SJCRH30 (cell line): ENCODE data around the gene IL1RN. TPM values are rescaled to one million over a fixed set of nuclear protein-coding genes. Genes with fewer than 3 reads are reported as not detected.
"Not testable (repeated sequence)": the region's sequence is repeated elsewhere in the genome, so short reads cannot be mapped to it uniquely, and the experiment has no call there.

ENCODE experiments used
- DNase-seq, 2 experiments: peaks; one replicate each; pipeline ENCODE4 v3.0.0-alpha.2; 2015 to 2020
- H3K27ac ChIP-seq: fragments of 250-450 bp; sonication (Bioruptor Pico); 2 replicates; pipeline ENCODE4 v1.5.1; 2020; ENCODE audit warnings: mild to moderate bottlenecking, moderate library complexity
- H3K27me3 ChIP-seq: fragments of 250-450 bp; sonication (Bioruptor Pico); 2 replicates; pipeline ENCODE4 v1.5.1; 2020; ENCODE audit warnings: mild to moderate bottlenecking, moderate library complexity
- H3K36me3 ChIP-seq: fragments of 250-450 bp; sonication (Bioruptor Pico); 2 replicates; pipeline ENCODE4 v1.5.1; 2020; ENCODE audit warnings: mild to moderate bottlenecking, moderate library complexity
- H3K4me1 ChIP-seq: fragments of 250-450 bp; sonication (Bioruptor Pico); 2 replicates; pipeline ENCODE4 v1.5.1; 2020; ENCODE audit warnings: mild to moderate bottlenecking, moderate library complexity
- H3K4me3 ChIP-seq: fragments of 250-450 bp; sonication (Bioruptor Pico); 2 replicates; pipeline ENCODE4 v1.5.1; 2020; ENCODE audit warnings: mild to moderate bottlenecking, moderate library complexity
- H3K9me3 ChIP-seq: fragments of 250-450 bp; sonication (Bioruptor Pico); replicated peaks from 2 replicates; pipeline ENCODE4 v1.5.1; 2020; ENCODE audit warnings: mild to moderate bottlenecking, moderate library complexity
- total RNA-seq: library from RNA; depleted of rRNA; stranded (reverse); fragments of >200 nt; shearing (Covaris generic); gene quantifications from 2 replicates; pipeline ENCODE4 v1.2.3, GENCODE V29; 2014

The IL1RN gene
- total RNA-seq, 1 experiment from 2014 or later, result not detected

- H3K4me1 ChIP-seq, result no peaks in the 10 kb centered on the region
- DNase-seq, result no peak
- H3K9me3 ChIP-seq, result no peaks in the 10 kb centered on the region
- H3K36me3 ChIP-seq, result no peaks in the 10 kb centered on the region
- no peaks in the 10 kb centered on the region for H3K27me3 ChIP-seq
- no peak overlapping the region for H3K4me3 ChIP-seq
- H3K27ac ChIP-seq, result no peak overlapping the region
Observed at GRCh38 chr2:113093613-113093977, 33.8 kb upstream of the IL1RN start.

GRCh38 chr2:113096306-113096705 lies 31.1 kb upstream of the IL1RN start:
- not testable (repeated sequence) for H3K4me3 ChIP-seq, H3K36me3 ChIP-seq, H3K27me3 ChIP-seq, H3K27ac ChIP-seq, H3K9me3 ChIP-seq, DNase-seq, H3K4me1 ChIP-seq

GRCh38 chr2:113096842-113097618 lies 30.4 kb upstream of the IL1RN start:
- H3K36me3 ChIP-seq, H3K9me3 ChIP-seq, H3K27me3 ChIP-seq, DNase-seq, H3K27ac ChIP-seq, H3K4me1 ChIP-seq, H3K4me3 ChIP-seq: not testable (repeated sequence)

GRCh38 chr2:113098041-113098440 lies 29.4 kb upstream of the IL1RN start:
- Histone ChIP-seq H3K4me1 (no peaks in the 10 kb centered on the region), H3K27me3 (no peaks in the 10 kb centered on the region), H3K36me3 (no peaks in the 10 kb centered on the region)

GRCh38 chr2:113098532-113098931 lies 28.9 kb upstream of the IL1RN start:
- no peaks in the 10 kb centered on the region for H3K27me3 ChIP-seq
- no peaks in the 10 kb centered on the region for H3K9me3 ChIP-seq
- H3K4me3 ChIP-seq, result no peak overlapping the region
- no peaks in the 10 kb centered on the region for H3K4me1 ChIP-seq
- no peaks in the 10 kb centered on the region for H3K36me3 ChIP-seq
- no peak for DNase-seq
- H3K27ac ChIP-seq, result no peak overlapping the region

More at GRCh38 chr2:113098041-113098440, 29.4 kb upstream of the IL1RN start:
- no peak for DNase-seq
- H3K27ac ChIP-seq, result no peak overlapping the region
- H3K9me3 ChIP-seq, result no peaks in the 10 kb centered on the region
- H3K4me3 ChIP-seq, result no peak overlapping the region

- Histone ChIP-seq H3K27me3 (no peaks in the 10 kb centered on the region), H3K4me1 (no peaks in the 10 kb centered on the region), H3K27ac (no peak overlapping the region), H3K36me3 (no peaks in the 10 kb centered on the region), H3K9me3 (no peaks in the 10 kb centered on the region), H3K4me3 (no peak overlapping the region)
- DNase-seq, result no peak
Observed at GRCh38 chr2:113102133-113102532, 25.3 kb upstream of the IL1RN start.

GRCh38 chr2:113103277-113103676 lies 24.1 kb upstream of the IL1RN start:
- no peak for DNase-seq
- Histone ChIP-seq H3K4me1 (no peaks in the 10 kb centered on the region), H3K27me3 (no peaks in the 10 kb centered on the region), H3K36me3 (no peaks in the 10 kb centered on the region), H3K27ac (no peak overlapping the region), H3K9me3 (no peaks in the 10 kb centered on the region), H3K4me3 (no peak overlapping the region)

- H3K27ac ChIP-seq, result no peak overlapping the region
- DNase-seq, result no peak
- H3K4me1 ChIP-seq, result no peaks in the 10 kb centered on the region
- no peaks in the 10 kb centered on the region for H3K27me3 ChIP-seq
- no peaks in the 10 kb centered on the region for H3K36me3 ChIP-seq
- no peak overlapping the region for H3K4me3 ChIP-seq
- H3K9me3 ChIP-seq, result no peaks in the 10 kb centered on the region
Observed at GRCh38 chr2:113104054-113104611, 23.3 kb upstream of the IL1RN start.

- no peak for DNase-seq
- H3K4me3 ChIP-seq, result no peak overlapping the region
Observed at GRCh38 chr2:113105047-113105785, 22.2 kb upstream of the IL1RN start.

GRCh38 chr2:113111121-113111520 lies 16.3 kb upstream of the IL1RN start:
- Histone ChIP-seq H3K27ac (no peak overlapping the region), H3K4me3 (no peak overlapping the region), H3K4me1 (no peaks in the 10 kb centered on the region), H3K36me3 (no peaks in the 10 kb centered on the region), H3K27me3 (no peaks in the 10 kb centered on the region), H3K9me3 (no peaks in the 10 kb centered on the region)
- no peak for DNase-seq

More at GRCh38 chr2:113105047-113105785, 22.2 kb upstream of the IL1RN start:
- no peak overlapping the region for H3K27ac ChIP-seq
- no peaks in the 10 kb centered on the region for H3K27me3 ChIP-seq
- no peaks in the 10 kb centered on the region for H3K9me3 ChIP-seq
- no peaks in the 10 kb centered on the region for H3K36me3 ChIP-seq
- H3K4me1 ChIP-seq, result no peaks in the 10 kb centered on the region

GRCh38 chr2:113111823-113112287 lies 15.5 kb upstream of the IL1RN start:
- Histone ChIP-seq H3K36me3 (no peaks in the 10 kb centered on the region), H3K4me3 (no peak overlapping the region), H3K9me3 (no peaks in the 10 kb centered on the region), H3K27ac (no peak overlapping the region), H3K27me3 (no peaks in the 10 kb centered on the region), H3K4me1 (no peaks in the 10 kb centered on the region)
- no peak for DNase-seq

- Histone ChIP-seq H3K27ac (no peak overlapping the region), H3K4me3 (no peak overlapping the region), H3K4me1 (no peaks in the 10 kb centered on the region), H3K36me3 (no peaks in the 10 kb centered on the region), H3K9me3 (no peaks in the 10 kb centered on the region), H3K27me3 (no peaks in the 10 kb centered on the region)
- DNase-seq, result no peak
Observed at GRCh38 chr2:113112441-113112840, 15.0 kb upstream of the IL1RN start.

GRCh38 chr2:113112871-113113270 lies 14.5 kb upstream of the IL1RN start:
- Histone ChIP-seq H3K4me3 (no peak overlapping the region), H3K4me1 (no peaks in the 10 kb centered on the region), H3K9me3 (no peaks in the 10 kb centered on the region), H3K36me3 (no peaks in the 10 kb centered on the region), H3K27ac (no peak overlapping the region), H3K27me3 (no peaks in the 10 kb centered on the region)
- DNase-seq, result no peak

- Histone ChIP-seq H3K27me3 (no peaks in the 10 kb centered on the region), H3K9me3 (no peaks in the 10 kb centered on the region), H3K36me3 (no peaks in the 10 kb centered on the region), H3K27ac (no peak overlapping the region), H3K4me3 (no peak overlapping the region), H3K4me1 (no peaks in the 10 kb centered on the region)
- DNase-seq, result no peak
Observed at GRCh38 chr2:113113807-113114206, 13.6 kb upstream of the IL1RN start.

- H3K36me3 ChIP-seq, result no peaks in the 10 kb centered on the region
- no peak for DNase-seq
- no peak overlapping the region for H3K4me3 ChIP-seq
- H3K9me3 ChIP-seq, result no peaks in the 10 kb centered on the region
- H3K27ac ChIP-seq, result no peak overlapping the region
- no peaks in the 10 kb centered on the region for H3K27me3 ChIP-seq
- H3K4me1 ChIP-seq, result no peaks in the 10 kb centered on the region
Observed at GRCh38 chr2:113114224-113114945, 13.0 kb upstream of the IL1RN start.
